ENCODE measurements around the gene NKTR.
A peak's percentile ranks its signal among the peaks of the same experiment; 100 is the strongest.

NKTR gene

DNA sequence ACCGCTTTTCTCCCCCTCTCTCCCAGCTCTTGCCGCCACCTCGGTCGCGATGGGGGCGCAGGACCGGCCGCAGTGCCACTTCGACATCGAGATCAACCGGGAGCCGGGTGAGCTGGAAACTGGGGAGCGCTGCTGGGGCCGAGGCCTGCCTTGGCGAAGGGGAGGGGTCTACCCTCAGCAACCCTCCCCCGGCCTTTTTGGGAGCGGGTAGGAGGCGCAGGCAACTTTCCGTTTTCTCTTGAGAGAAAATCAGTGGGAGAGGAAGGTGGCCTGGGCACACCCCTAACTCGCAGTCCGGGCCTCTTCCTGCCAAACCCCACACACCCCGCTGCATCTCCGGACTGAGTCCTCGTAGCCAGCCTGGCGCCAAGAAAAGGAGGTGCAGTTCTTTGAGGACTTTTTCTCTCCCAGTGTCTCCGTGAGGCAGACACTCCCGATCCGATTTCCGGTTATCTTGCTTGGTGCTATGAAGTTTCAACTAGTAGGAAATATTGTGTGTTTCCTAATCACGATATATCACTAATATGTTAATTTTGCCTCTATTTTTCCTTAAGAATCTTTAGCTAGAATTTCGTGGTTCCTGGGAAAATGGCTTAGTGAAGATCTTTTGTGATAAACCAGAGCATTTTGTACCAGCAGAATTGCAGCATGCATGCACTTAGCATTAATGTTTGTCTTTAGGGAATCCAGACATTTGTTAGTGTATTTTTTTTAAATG lies 631 bp downstream of the NKTR start:
- DNase-seq (ENCODE audit: low read depth), result no peak
- TF ChIP-seq, protein P1, sequence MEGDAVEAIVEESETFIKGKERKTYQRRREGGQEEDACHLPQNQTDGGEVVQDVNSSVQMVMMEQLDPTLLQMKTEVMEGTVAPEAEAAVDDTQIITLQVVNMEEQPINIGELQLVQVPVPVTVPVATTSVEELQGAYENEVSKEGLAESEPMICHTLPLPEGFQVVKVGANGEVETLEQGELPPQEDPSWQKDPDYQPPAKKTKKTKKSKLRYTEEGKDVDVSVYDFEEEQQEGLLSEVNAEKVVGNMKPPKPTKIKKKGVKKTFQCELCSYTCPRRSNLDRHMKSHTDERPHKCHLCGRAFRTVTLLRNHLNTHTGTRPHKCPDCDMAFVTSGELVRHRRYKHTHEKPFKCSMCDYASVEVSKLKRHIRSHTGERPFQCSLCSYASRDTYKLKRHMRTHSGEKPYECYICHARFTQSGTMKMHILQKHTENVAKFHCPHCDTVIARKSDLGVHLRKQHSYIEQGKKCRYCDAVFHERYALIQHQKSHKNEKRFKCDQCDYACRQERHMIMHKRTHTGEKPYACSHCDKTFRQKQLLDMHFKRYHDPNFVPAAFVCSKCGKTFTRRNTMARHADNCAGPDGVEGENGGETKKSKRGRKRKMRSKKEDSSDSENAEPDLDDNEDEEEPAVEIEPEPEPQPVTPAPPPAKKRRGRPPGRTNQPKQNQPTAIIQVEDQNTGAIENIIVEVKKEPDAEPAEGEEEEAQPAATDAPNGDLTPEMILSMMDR (conservative IDR thresholded peaks at IDR 0.05; ENCODE audit: low read depth, low read length), result peak; percentile 4
- H3K4me3 ChIP-seq (ENCODE audit: low read length), result peak overlapping the region; percentile 89

DNA sequence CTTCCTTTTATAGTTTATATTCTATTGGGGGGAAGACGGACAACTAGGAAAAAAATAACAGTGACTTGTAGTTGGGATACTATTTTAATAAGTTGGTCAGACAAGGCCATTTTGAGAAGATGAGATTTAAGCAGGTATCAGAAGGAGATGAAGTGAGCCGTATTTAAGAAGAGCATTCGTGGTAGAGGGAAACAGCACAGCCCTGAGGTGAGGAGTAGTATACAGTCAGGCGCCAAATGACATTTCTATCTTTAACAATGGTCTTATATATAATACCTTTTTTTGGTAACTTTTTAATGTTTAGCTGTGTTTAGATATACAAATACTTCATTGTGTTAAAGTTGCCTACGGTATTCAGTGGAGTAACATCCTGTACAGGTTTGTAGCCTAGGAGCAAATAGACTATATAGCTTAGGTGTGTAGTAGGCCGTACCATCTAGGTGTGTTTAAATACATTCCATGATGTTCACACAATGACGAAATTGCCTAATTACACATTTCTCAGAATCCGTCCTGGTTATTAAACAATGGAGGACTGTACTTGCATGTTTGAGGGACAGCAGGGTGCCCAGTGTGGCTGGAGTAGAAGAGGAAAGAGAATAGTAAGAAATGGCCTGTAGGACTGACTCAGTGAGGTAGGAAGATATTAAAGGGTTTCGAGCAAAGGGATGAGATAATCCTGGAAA lies 1.6 kb downstream of the NKTR start:
- DNase-seq (ENCODE audit: low read depth), result no peak
- TF ChIP-seq, protein P1 (conservative IDR thresholded peaks at IDR 0.05; ENCODE audit: low read depth, low read length), result no peak
- peak overlapping the region; percentile 89 for H3K4me3 ChIP-seq (ENCODE audit: low read length)

DNA sequence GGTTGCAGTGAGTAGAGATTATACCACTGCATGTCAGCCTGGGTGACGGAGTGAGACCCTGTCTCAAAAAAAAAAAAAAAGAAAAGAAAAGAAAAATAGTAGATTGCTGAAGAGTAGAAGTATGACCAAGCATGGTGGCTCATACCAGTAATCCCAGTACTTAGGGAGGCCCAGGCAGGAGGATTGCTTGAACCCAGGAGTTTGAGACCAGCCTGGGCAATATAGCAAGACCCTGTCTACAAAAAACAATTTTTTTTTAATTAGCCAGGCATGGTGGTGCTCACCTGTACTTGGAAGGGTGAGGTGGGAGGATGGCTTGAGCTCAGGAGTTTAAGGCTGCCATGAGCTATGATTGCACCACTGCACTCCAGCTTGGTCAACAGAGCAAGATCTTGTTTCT lies 2.5 kb downstream of the NKTR start:
- no peak for DNase-seq (ENCODE audit: low read depth)
- H3K4me3 ChIP-seq (ENCODE audit: low read length), result no peak overlapping the region

DNA sequence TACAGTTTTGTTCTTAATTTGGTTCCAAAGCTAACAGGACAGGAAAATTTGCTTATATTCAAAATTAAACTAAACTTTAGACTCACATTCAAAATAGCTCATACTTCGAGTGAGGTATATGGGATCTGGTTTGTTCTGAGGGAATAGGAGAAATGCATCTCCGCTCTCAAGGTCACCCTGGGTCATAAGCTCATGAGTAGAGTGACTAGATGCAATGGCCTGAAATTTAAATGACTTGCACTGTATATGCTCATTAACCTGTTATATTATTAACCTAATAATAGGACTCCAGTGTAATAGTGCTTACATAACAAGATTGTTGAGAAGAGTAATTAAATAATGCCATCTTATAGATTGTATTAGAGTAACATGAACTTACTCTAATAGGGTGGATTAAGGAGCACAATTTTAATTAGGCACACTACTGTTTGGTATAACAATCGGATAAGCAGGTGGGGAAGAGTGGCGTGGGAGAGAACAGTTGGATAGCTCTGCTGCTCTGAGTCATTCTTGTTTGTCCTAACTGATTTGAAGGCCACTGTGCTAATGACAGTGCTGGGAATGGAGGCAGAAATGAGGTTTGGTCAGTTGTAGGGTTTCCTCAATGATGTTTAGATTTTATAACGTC lies 5.2 kb downstream of the NKTR start:
- TF ChIP-seq, protein P1 (conservative IDR thresholded peaks at IDR 0.05; ENCODE audit: low read depth, low read length), result no peak
- DNase-seq (ENCODE audit: low read depth), result no peak
- H3K4me3 ChIP-seq (ENCODE audit: low read length), result no peak overlapping the region

More for the DNA sequence above, 2.5 kb downstream of the NKTR start:
- TF ChIP-seq, protein P1 (conservative IDR thresholded peaks at IDR 0.05; ENCODE audit: low read depth, low read length), result no peak

DNA sequence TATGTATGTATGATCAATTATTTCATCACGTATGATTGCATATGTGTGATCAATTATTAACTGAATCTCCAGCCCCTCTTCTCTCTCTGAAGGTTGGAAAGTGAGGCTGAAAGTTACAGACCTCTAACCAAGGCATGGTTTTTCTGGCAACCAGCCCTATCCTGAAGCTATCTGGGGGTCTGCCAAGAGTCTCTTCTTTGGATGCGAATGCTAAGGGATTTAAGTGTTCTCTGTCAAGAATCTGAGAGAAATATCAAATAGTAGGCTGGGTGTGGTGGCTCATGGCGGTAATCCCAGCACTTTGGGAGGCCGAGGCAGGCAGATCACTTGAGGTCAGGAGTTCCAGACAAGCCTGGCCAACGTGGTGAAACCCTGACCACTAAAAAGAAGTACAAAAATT lies 8.1 kb downstream of the NKTR start:
- DNase-seq (ENCODE audit: low read depth), result no peak
- no peak overlapping the region for H3K4me3 ChIP-seq (ENCODE audit: low read length)
- TF ChIP-seq, protein P1 (conservative IDR thresholded peaks at IDR 0.05; ENCODE audit: low read depth, low read length), result no peak

DNA sequence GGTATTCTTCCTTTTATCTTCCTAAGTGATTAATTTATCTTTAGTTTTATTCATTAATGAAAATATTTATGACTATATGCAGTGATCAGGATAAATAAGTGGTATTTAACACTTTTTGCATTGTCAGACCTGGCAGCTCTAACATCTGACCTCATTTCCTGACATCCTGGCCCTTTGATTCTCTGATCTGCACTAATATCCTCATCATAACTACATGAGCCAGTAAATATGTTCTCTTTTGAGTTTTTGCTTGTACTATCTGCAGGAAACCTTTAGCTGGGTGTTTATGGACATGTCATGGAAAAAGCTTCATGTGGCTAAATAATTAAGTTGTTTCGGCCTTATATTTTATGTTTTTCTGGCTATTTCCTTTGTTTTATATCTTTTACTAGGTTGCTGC lies 10.5 kb downstream of the NKTR start:
- TF ChIP-seq, protein P1 (conservative IDR thresholded peaks at IDR 0.05; ENCODE audit: low read depth, low read length), result no peak
- H3K4me3 ChIP-seq (ENCODE audit: low read length), result no peak overlapping the region
- DNase-seq (ENCODE audit: low read depth), result no peak

Data from retinal pigment epithelial cell (primary cell).